ENCODE data around the gene MARK1. TPM values are rescaled to one million over a fixed set of nuclear protein-coding genes. Genes with fewer than 3 reads are reported as not detected.

Gene MARK1
- total RNA-seq, 1 experiment from 2014 or later: 17.8 TPM

DNA sequence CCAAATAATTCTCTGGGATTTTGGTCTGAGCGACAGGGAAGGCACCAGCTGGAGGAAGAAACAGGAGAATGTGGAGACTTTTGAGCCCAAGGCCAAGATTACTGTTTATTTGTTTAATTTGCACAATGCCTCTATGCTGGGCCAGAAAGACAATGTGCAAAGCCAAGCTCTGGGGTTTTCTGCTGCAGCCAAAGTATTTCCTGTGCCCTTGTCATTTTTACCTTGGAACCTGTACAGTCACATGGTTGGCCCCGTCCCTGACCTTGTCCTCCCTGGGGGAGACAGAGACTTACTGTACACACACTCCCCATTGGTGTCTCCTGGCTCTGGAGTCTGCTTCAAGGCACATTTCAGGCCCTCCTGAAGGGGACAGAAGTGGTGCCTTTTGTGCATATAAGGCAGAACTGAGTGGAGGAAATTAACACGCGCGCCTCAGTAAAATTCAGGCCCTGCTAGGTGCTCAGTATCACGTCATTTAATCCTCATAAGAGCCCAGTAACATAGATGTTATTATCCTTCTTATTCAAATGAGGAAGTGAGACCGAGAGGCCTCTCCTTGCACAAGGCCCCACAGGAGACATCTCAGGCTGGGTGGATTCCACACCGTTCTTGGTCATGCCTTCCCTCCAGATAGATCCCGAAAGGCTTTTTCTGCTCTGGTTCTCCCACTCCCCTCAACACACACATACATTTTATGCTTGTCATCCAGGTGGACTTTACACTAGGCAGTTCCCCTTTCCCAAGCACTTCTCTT is 183.3 kb downstream of the MARK1 start:
- H3K14ac ChIP-seq (ENCODE audit: insufficient read depth, low read length): no peak overlapping the region
- H3K79me2 ChIP-seq (ENCODE audit: insufficient read depth, low read length): no peaks in the 10 kb centered on the region
- H3K27me3 Mint-ChIP-seq (ENCODE audit: low read depth): peaks cover 2% of the 10 kb centered on the region
- no peak overlapping the region for H3K27ac Mint-ChIP-seq
- no peak overlapping the region for H3K9ac ChIP-seq (ENCODE audit: extremely low read depth, insufficient read length, low read length)
- H3K4me2 ChIP-seq (ENCODE audit: insufficient read depth, insufficient read length, low read length): no peak overlapping the region
- H3K4me1 ChIP-seq (ENCODE audit: insufficient read depth, low read length): no peaks in the 10 kb centered on the region
- H3K4me1 Mint-ChIP-seq: peaks cover 8 to 9% of the 10 kb centered on the region in 2 experiments
- H3T11ph ChIP-seq (ENCODE audit: low read length): no peak overlapping the region
- peaks cover 0 to 8% (median 5%) of the 10 kb centered on the region in 3 experiments; a peak in 4 of 7 replicates for H3K36me3 Mint-ChIP-seq (ENCODE audit: insufficient read depth in 1 of 3, low read depth in 3 of 3)
- TF ChIP-seq CTCF (conservative IDR thresholded peaks at IDR 0.05): no peak
- H3K27me3 ChIP-seq (ENCODE audit: insufficient read depth, low read length): no peaks in the 10 kb centered on the region
- WGBS (ENCODE audit: extremely low coverage, insufficient read length, low lambda C conversion rate): no CpG with 5 or more reads among the region's 9 CpGs
- H3K79me1 ChIP-seq (ENCODE audit: insufficient read depth, low read depth, low read length, poor library complexity, severe bottlenecking): no peaks in the 10 kb centered on the region
- H2AFZ ChIP-seq (ENCODE audit: low read length): no peak overlapping the region
- no peak for DNase-seq
- H2BK15ac ChIP-seq (ENCODE audit: low read depth, low read length): no peak overlapping the region
- H2BK12ac ChIP-seq (ENCODE audit: insufficient read length, low read depth, low read length): no peak overlapping the region
- H4K20me1 ChIP-seq (ENCODE audit: control insufficient read depth, insufficient read depth, insufficient read length): no peaks in the 10 kb centered on the region
- no peak overlapping the region for H3K23ac ChIP-seq (ENCODE audit: insufficient read length, low read depth, low read length)
- H3K27ac ChIP-seq (ENCODE audit: insufficient read length, low read depth, low read length): no peak overlapping the region
- H3K9me3 ChIP-seq (ENCODE audit: control insufficient read depth, low read depth, low read length): no peaks in the 10 kb centered on the region
- no peak overlapping the region for H3K4ac ChIP-seq (ENCODE audit: low read depth, low read length)
- H2BK120ac ChIP-seq (ENCODE audit: low read depth, low read length, poor library complexity, severe bottlenecking): no peak overlapping the region
- H4K5ac ChIP-seq (ENCODE audit: insufficient read length, low read depth, low read length): no peak overlapping the region
- no peak overlapping the region for H3K4me3 Mint-ChIP-seq
- H2BK5ac ChIP-seq (ENCODE audit: insufficient read length, low read length): no peak overlapping the region
- no peak overlapping the region for H2AK5ac ChIP-seq (ENCODE audit: insufficient read length, low read length)
- H4K91ac ChIP-seq (ENCODE audit: insufficient read length, low read depth, low read length): no peak overlapping the region
- no peak overlapping the region for H2BK20ac ChIP-seq (ENCODE audit: low read depth, low read length, poor library complexity, severe bottlenecking)
- H4K8ac ChIP-seq (replicated peaks; ENCODE audit: insufficient read length, low read depth, low read length): no peak overlapping the region
- H3K23me2 ChIP-seq (ENCODE audit: insufficient read length, low read depth, low read length, poor library complexity, severe bottlenecking): no peaks in the 10 kb centered on the region
- H3K18ac ChIP-seq (ENCODE audit: insufficient read length, low read depth, low read length): no peak overlapping the region
- H3K56ac ChIP-seq (ENCODE audit: insufficient read length, low read depth, low read length): no peak overlapping the region
- peaks cover 17 to 19% of the 10 kb centered on the region in 2 experiments for H3K9me3 Mint-ChIP-seq

Other genes starting within 250 kb of the MARK1 start
- 6.0 and 7.3 TPM in 2 replicates for gene C1orf115, start 162.2 kb downstream of the MARK1 start, total RNA-seq (2021)
- 4.2 and 7.7 TPM in 2 replicates for gene MTARC2, start 220.2 kb downstream of the MARK1 start, total RNA-seq (2021)